Osteoblast (primary cell): Measurements from ENCODE around the gene ADGRG3. TPM values are rescaled to one million over a fixed set of nuclear protein-coding genes. Genes with fewer than 3 reads are reported as not detected.

Experiments
- DNase-seq: peaks from one replicate; pipeline ENCODE4 v3.0.0; 2011; ENCODE audit warnings: low spot score, mixed read lengths; ENCODE audit not compliant: insufficient read length; ENCODE audit errors: missing footprints
- H2AFZ ChIP-seq: 2 replicates; pipeline ENCODE4 v1.6.0; 2011; ENCODE audit warnings: mild to moderate bottlenecking, low read length
- H3K27ac ChIP-seq: 2 replicates; pipeline ENCODE4 v1.5.1; 2011; ENCODE audit warnings: mild to moderate bottlenecking, low read depth, low read length, moderate library complexity
- H3K27me3 ChIP-seq: 2 replicates; pipeline ENCODE4 v1.6.0; 2012; ENCODE audit warnings: mild to moderate bottlenecking, control low read depth, inconsistent platforms, low read length, moderate library complexity; ENCODE audit not compliant: insufficient read depth
- H3K36me3 ChIP-seq: 2 replicates; pipeline ENCODE4 v1.5.1; 2011; ENCODE audit warnings: mild to moderate bottlenecking, low read length, control low read depth, moderate library complexity; ENCODE audit not compliant: insufficient read depth
- H3K4me1 ChIP-seq: 2 replicates; pipeline ENCODE4 v1.5.1; 2011; ENCODE audit warnings: mild to moderate bottlenecking, low read length, control low read depth, moderate library complexity; ENCODE audit not compliant: insufficient read depth
- H3K4me2 ChIP-seq: 2 replicates; pipeline ENCODE4 v1.6.0; 2011; ENCODE audit warnings: mild to moderate bottlenecking, low read length; ENCODE audit not compliant: insufficient read depth
- H3K4me3 ChIP-seq: fragments of 200-600 bp; sonication (generic); 3 replicates; pipeline ENCODE4 v1.5.1; 2012; ENCODE audit warnings: mild to moderate bottlenecking, low read length, inconsistent platforms; ENCODE audit not compliant: insufficient read depth
- H3K79me2 ChIP-seq: 2 replicates; pipeline ENCODE4 v1.6.0; 2012; ENCODE audit warnings: mild to moderate bottlenecking, low read length, control low read depth, inconsistent platforms; ENCODE audit not compliant: insufficient read depth
- H3K9me3 ChIP-seq: 2 replicates; pipeline ENCODE4 v1.5.1; 2011; ENCODE audit warnings: low read depth, low read length, control low read depth
- H4K20me1 ChIP-seq: 2 replicates; pipeline ENCODE4 v1.6.0; 2012; ENCODE audit warnings: mild to moderate bottlenecking, low read length, control low read depth; ENCODE audit not compliant: insufficient read depth
- CTCF ChIP-seq: IDR thresholded peaks from 2 replicates; pipeline ENCODE4 v1.5.1; 2011; ENCODE audit warnings: mild to moderate bottlenecking, low read depth, low read length, moderate library complexity; ENCODE audit errors: extremely low read depth
- total RNA-seq: library from RNA; depleted of rRNA; stranded (reverse); fragments of >200 nt; gene quantifications from 2 replicates; pipeline ENCODE4 v1.2.3, GENCODE V29; 2012

The ADGRG3 gene
- total RNA-seq, 1 donor: not detected

GRCh38 chr16:57627184-57627871 lies 40.8 kb upstream of the ADGRG3 start:
- peak; percentile 96 for DNase-seq

GRCh38 chr16:57628008-57628781 lies 39.9 kb upstream of the ADGRG3 start, which contains the start of gene ADGRG1:
Gene ADGRG1, plus strand, starts transcription at chr16:57628630. Its CDS starts 21,658 bp downstream, at chr16:57650288.
- H3K79me2 ChIP-seq: no peaks in the 10 kb centered on the region
- H3K4me2 ChIP-seq: peak within 1 kb of the TSS; percentile 80
- peaks cover 48% of the 10 kb centered on the region for H3K4me1 ChIP-seq

More at GRCh38 chr16:57627184-57627871, 40.8 kb upstream of the ADGRG3 start:
- peak overlapping the region; percentile 80 for H3K4me2 ChIP-seq
- peaks cover 40% of the 10 kb centered on the region for H3K4me1 ChIP-seq
- no peaks in the 10 kb centered on the region for H3K79me2 ChIP-seq
- H3K36me3 ChIP-seq: no peaks in the 10 kb centered on the region
- peak overlapping the region; percentile 98 for H3K27ac ChIP-seq
- no peak overlapping the region for H2AFZ ChIP-seq
- H3K9me3 ChIP-seq: no peaks in the 10 kb centered on the region
- no peaks in the 10 kb centered on the region for H3K27me3 ChIP-seq
- peak overlapping the region; percentile 64 for H3K4me3 ChIP-seq
- no peaks in the 10 kb centered on the region for H4K20me1 ChIP-seq
- peak; percentile 60 for TF ChIP-seq CTCF

GRCh38 chr16:57628783-57629293 lies 39.3 kb upstream of the ADGRG3 start:
- no peaks in the 10 kb centered on the region for H3K79me2 ChIP-seq
- H2AFZ ChIP-seq: peak overlapping the region; percentile 70
- H3K4me3 ChIP-seq: peak overlapping the region; percentile 64

More at GRCh38 chr16:57628008-57628781, 39.9 kb upstream of the ADGRG3 start, which contains the start of gene ADGRG1:
- Histone ChIP-seq H3K27ac (peak within 1 kb of the TSS; percentile 98), H3K4me3 (peak within 1 kb of the TSS; percentile 64), H3K36me3 (no peaks in the 10 kb centered on the region), H3K9me3 (no peaks in the 10 kb centered on the region), H4K20me1 (no peaks in the 10 kb centered on the region), H2AFZ (peak within 1 kb of the TSS; percentile 70), H3K27me3 (no peaks in the 10 kb centered on the region)
- no peak for TF ChIP-seq CTCF
- DNase-seq: peak; percentile 99

More at GRCh38 chr16:57628783-57629293, 39.3 kb upstream of the ADGRG3 start:
- peak; percentile 19 for DNase-seq
- peak overlapping the region; percentile 80 for H3K4me2 ChIP-seq
- H3K36me3 ChIP-seq: no peaks in the 10 kb centered on the region
- TF ChIP-seq CTCF: no peak
- peak overlapping the region; percentile 98 for H3K27ac ChIP-seq
- H3K4me1 ChIP-seq: peaks cover 46% of the 10 kb centered on the region
- no peaks in the 10 kb centered on the region for H3K9me3 ChIP-seq
- H4K20me1 ChIP-seq: no peaks in the 10 kb centered on the region
- H3K27me3 ChIP-seq: no peaks in the 10 kb centered on the region
